Sigmoid colon (tissue), 4 donors: Measurements from ENCODE around the gene TPCN2.

Experiments used
- POLR2A ChIP-seq, 2 donors: fragments of 450-650 bp; IDR thresholded peaks; one replicate each; pipeline ENCODE4 v1.6.1; 2016; ENCODE audit warnings: antibody characterized with exemption in 2 of 2, mild to moderate bottlenecking in 2 of 2, moderate library complexity in 2 of 2
- POLR2AphosphoS5 ChIP-seq, 4 donors: sonication (generic); formaldehyde crosslinking; IDR thresholded peaks; one replicate each; pipeline ENCODE4 v1.6.1; 2017; ENCODE audit warnings: antibody characterized with exemption in 4 of 4
- TF ChIP-seq, protein P1 (sequence below), 4 experiments: fragments of 450-650 bp in 3 of 4; fragments of 200-600 bp in 1 of 4; IDR thresholded peaks; one replicate each; pipeline ENCODE4 v1.5.1; 2016 to 2019; ENCODE audit warnings: antibody characterized with exemption in 4 of 4, mild to moderate bottlenecking in 3 of 4, moderate library complexity in 2 of 4

DNA sequence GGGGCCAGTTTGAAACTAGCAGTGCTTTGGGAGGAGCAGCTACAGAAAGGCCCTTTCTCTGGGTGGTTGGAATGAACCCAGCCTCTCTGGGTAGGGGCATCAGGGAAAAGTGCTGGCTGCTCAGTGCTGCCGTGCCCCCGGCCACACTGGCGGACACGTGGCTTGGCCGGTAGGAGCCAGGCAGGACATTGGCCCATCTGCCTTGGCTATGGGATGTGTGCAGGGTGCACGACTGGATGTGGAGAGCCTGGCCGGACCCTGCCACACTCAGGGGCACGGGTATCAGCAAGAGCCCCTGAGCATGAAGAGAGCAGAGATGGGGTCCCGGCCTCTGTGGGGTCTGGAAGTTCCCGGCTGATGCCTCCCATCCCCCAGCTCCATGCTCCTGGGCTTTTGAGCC, 46.6 kb downstream of the TPCN2 start:
- TF ChIP-seq POLR2A (IDR thresholded peaks at IDR 0.05), result no peak
- TF ChIP-seq, protein P1, sequence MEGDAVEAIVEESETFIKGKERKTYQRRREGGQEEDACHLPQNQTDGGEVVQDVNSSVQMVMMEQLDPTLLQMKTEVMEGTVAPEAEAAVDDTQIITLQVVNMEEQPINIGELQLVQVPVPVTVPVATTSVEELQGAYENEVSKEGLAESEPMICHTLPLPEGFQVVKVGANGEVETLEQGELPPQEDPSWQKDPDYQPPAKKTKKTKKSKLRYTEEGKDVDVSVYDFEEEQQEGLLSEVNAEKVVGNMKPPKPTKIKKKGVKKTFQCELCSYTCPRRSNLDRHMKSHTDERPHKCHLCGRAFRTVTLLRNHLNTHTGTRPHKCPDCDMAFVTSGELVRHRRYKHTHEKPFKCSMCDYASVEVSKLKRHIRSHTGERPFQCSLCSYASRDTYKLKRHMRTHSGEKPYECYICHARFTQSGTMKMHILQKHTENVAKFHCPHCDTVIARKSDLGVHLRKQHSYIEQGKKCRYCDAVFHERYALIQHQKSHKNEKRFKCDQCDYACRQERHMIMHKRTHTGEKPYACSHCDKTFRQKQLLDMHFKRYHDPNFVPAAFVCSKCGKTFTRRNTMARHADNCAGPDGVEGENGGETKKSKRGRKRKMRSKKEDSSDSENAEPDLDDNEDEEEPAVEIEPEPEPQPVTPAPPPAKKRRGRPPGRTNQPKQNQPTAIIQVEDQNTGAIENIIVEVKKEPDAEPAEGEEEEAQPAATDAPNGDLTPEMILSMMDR (IDR thresholded peaks at IDR 0.05), result no peak
- no peak for TF ChIP-seq POLR2AphosphoS5 (IDR thresholded peaks at IDR 0.05)
